Natural killer cell (primary cell): Measurements from ENCODE around the gene PHLDB2. TPM values are rescaled to one million over a fixed set of nuclear protein-coding genes. Genes with fewer than 3 reads are reported as not detected.

Experiments
- ATAC-seq, 3 donors: fragments of 150-1000 bp in 2 of 3; fragments of 200-7000 bp in 1 of 3; cut with Tn5 transposase; 1 replicate in 1 of 3; 2 replicates in 2 of 3; pipeline ENCODE4 v1.10.0; 2021; ENCODE audit warnings: mild to moderate bottlenecking in 2 of 3, moderate library complexity in 2 of 3
- DNase-seq, 2 donors: peaks; one replicate each; pipeline versions ENCODE4 v3.0.0 to v3.0.0-alpha.2; 2013 to 2021; ENCODE audit warnings: mixed read lengths in 1 of 2
- H3K27ac ChIP-seq: one replicate; pipeline ENCODE4 v1.5.1; 2013; ENCODE audit warnings: mild to moderate bottlenecking, low read length
- H3K27me3 ChIP-seq: one replicate; pipeline ENCODE4 v1.6.1; 2013; ENCODE audit warnings: low read length; ENCODE audit not compliant: control insufficient read depth, insufficient read depth
- H3K36me3 ChIP-seq: one replicate; pipeline ENCODE4 v1.6.1; 2013; ENCODE audit warnings: low read length; ENCODE audit not compliant: control insufficient read depth, insufficient read depth
- H3K4me1 ChIP-seq: one replicate; pipeline ENCODE4 v1.6.1; 2013; ENCODE audit warnings: low read length; ENCODE audit not compliant: control insufficient read depth, insufficient read depth
- H3K4me3 ChIP-seq: one replicate; pipeline ENCODE4 v1.5.1; 2013; ENCODE audit warnings: low read length
- H3K9me3 ChIP-seq: one replicate; pipeline ENCODE4 v1.6.1; 2013; ENCODE audit warnings: low read length; ENCODE audit not compliant: control insufficient read depth, insufficient read depth
- H3K27ac Mint-ChIP-seq, 2 donors: one replicate each; pipeline ENCODE4 v1.8.0; 2022; ENCODE audit warnings: mild to moderate bottlenecking in 2 of 2, mixed read lengths in 2 of 2, moderate library complexity in 1 of 2
- H3K27me3 Mint-ChIP-seq, 2 donors: one replicate each; pipeline ENCODE4 v1.8.0; 2022; ENCODE audit warnings: low read depth in 2 of 2, mixed read lengths in 2 of 2
- H3K36me3 Mint-ChIP-seq: one replicate; pipeline ENCODE4 v1.8.0; 2022; ENCODE audit warnings: mixed read lengths
- H3K4me1 Mint-ChIP-seq, 2 donors: one replicate each; pipeline ENCODE4 v1.8.0; 2022; ENCODE audit warnings: mixed read lengths in 2 of 2
- H3K4me3 Mint-ChIP-seq: one replicate; pipeline ENCODE4 v1.8.0; 2022; ENCODE audit warnings: mild to moderate bottlenecking, moderate library complexity, mixed read lengths
- H3K9me3 Mint-ChIP-seq, 2 donors: one replicate each; pipeline ENCODE4 v1.8.0; 2022; ENCODE audit warnings: mixed read lengths in 2 of 2
- CTCF ChIP-seq: fragments of 200-600 bp; IDR thresholded peaks from one replicate; pipeline ENCODE4 v1.8.0; 2022; ENCODE audit warnings: antibody characterized with exemption
- WGBS: methylation state at CpG from one replicate; pipeline ENCODE4 v1.1.7; 2013; ENCODE audit warnings: missing lambda C conversion rate; ENCODE audit not compliant: insufficient coverage; 5-methylcytosine and 5-hydroxymethylcytosine counted together
- intact Hi-C: fragments of 100-400 bp; cut with micrococcal nuclease; formaldehyde crosslinking; loops from one replicate; pipeline ENCODE4 v1.14.2; 2022
- total RNA-seq, 4 donors: library from RNA; stranded (reverse); fragments of 120-200 nt in 1 of 4; gene quantifications; one replicate each; pipeline versions ENCODE4 v1.2.3 to v1.2.4, GENCODE V29; 2013 to 2022

The PHLDB2 gene
- total RNA-seq, 3 donors from 2014 or later (not counting 1 experiment from before 2014, with no cell fraction given) = 63.3 to 93.4 (median 64.0) TPM

- peaks cover 0 to 6% of the 10 kb centered on the region in 2 donors for H3K27me3 Mint-ChIP-seq
- WGBS = 100% methylated on average over 1 of the region's 1 CpG
- no peak for DNase-seq
- no peaks in the 10 kb centered on the region for H3K36me3 ChIP-seq
- intact Hi-C loops = no loop called here
- TF ChIP-seq CTCF = no peak
- no peaks in the 10 kb centered on the region for H3K4me1 ChIP-seq
- H3K9me3 Mint-ChIP-seq = no peaks in the 10 kb centered on the region
- peaks cover under 1% of the 10 kb centered on the region in 2 donors for H3K4me1 Mint-ChIP-seq
- H3K9me3 ChIP-seq = no peaks in the 10 kb centered on the region
- H3K27ac Mint-ChIP-seq = no peak overlapping the region
- H3K4me3 ChIP-seq = no peak overlapping the region
- ATAC-seq = no peak
- no peaks in the 10 kb centered on the region for H3K27me3 ChIP-seq
- H3K4me3 Mint-ChIP-seq = no peak overlapping the region
- H3K36me3 Mint-ChIP-seq = no peaks in the 10 kb centered on the region
- no peak overlapping the region for H3K27ac ChIP-seq
Observed at GRCh38 chr3:111846039-111846438, 13.0 kb upstream of the PHLDB2 start.

- H3K27ac ChIP-seq = no peak overlapping the region
- TF ChIP-seq CTCF = no peak
- Mint-ChIP-seq H3K9me3 (no peaks in the 10 kb centered on the region), H3K4me1 (peaks cover 8% of the 10 kb centered on the region in 2 donors), H3K4me3 (no peak overlapping the region), H3K27ac (no peak overlapping the region), H3K36me3 (no peaks in the 10 kb centered on the region), H3K27me3 (peaks cover 0 to 6% of the 10 kb centered on the region in 2 donors)
- H3K9me3 ChIP-seq = no peaks in the 10 kb centered on the region
- 64% methylated on average over 2 of the region's 2 CpGs for WGBS
- H3K27me3 ChIP-seq = no peaks in the 10 kb centered on the region
- ATAC-seq = no peak
- intact Hi-C loops = no loop called here
- DNase-seq = no peak
- H3K4me1 ChIP-seq = peaks cover 3% of the 10 kb centered on the region
- H3K4me3 ChIP-seq = no peak overlapping the region
- no peaks in the 10 kb centered on the region for H3K36me3 ChIP-seq
Observed at GRCh38 chr3:111846717-111847116, 12.3 kb upstream of the PHLDB2 start.

- H3K36me3 ChIP-seq = no peaks in the 10 kb centered on the region
- no peak overlapping the region for H3K4me3 Mint-ChIP-seq
- no peak overlapping the region for H3K27ac ChIP-seq
- H3K4me1 Mint-ChIP-seq = peaks cover 11% of the 10 kb centered on the region in 2 donors
- TF ChIP-seq CTCF = no peak
- DNase-seq = no peak
- H3K27me3 ChIP-seq = no peaks in the 10 kb centered on the region
- intact Hi-C loops = no loop called here
- peaks cover 0 to 6% of the 10 kb centered on the region in 2 donors for H3K27me3 Mint-ChIP-seq
- 78% methylated on average over 1 of the region's 1 CpG for WGBS
- H3K9me3 ChIP-seq = no peaks in the 10 kb centered on the region
- H3K4me3 ChIP-seq = no peak overlapping the region
- ATAC-seq = no peak
- H3K27ac Mint-ChIP-seq = no peak overlapping the region
- H3K36me3 Mint-ChIP-seq = no peaks in the 10 kb centered on the region
- peaks cover 4% of the 10 kb centered on the region for H3K4me1 ChIP-seq
- no peaks in the 10 kb centered on the region for H3K9me3 Mint-ChIP-seq
Observed at GRCh38 chr3:111848283-111848682, 10.8 kb upstream of the PHLDB2 start.

- H3K27me3 ChIP-seq = no peaks in the 10 kb centered on the region
- peaks cover 4% of the 10 kb centered on the region for H3K4me1 ChIP-seq
- peaks cover 11% of the 10 kb centered on the region in 2 donors for H3K4me1 Mint-ChIP-seq
- H3K36me3 ChIP-seq = no peaks in the 10 kb centered on the region
- WGBS = no CpG with 5 or more reads among the region's 2 CpGs
- no peaks in the 10 kb centered on the region for H3K36me3 Mint-ChIP-seq
- H3K9me3 ChIP-seq = no peaks in the 10 kb centered on the region
- peaks cover 0 to 6% of the 10 kb centered on the region in 2 donors for H3K27me3 Mint-ChIP-seq
- no peak overlapping the region for H3K4me3 Mint-ChIP-seq
- DNase-seq = no peak
- H3K4me3 ChIP-seq = no peak overlapping the region
- no peaks in the 10 kb centered on the region for H3K9me3 Mint-ChIP-seq
- no peak for TF ChIP-seq CTCF
- no peak overlapping the region for H3K27ac Mint-ChIP-seq
- intact Hi-C loops = no loop called here
- ATAC-seq = no peak
- H3K27ac ChIP-seq = no peak overlapping the region
Observed at GRCh38 chr3:111848778-111849177, 10.3 kb upstream of the PHLDB2 start.
